ENCODE data around the gene APELA. TPM values are rescaled to one million over a fixed set of nuclear protein-coding genes. Genes with fewer than 3 reads are reported as not detected.

Gene APELA
- total and polyA plus RNA-seq, 3 donors from 2014 or later = not detected

GRCh38 chr4:164937576-164938270 is 60.7 kb downstream of the APELA start:
- intact Hi-C loops (cut with DNase I; ENCODE audit: low total_unique reads) = no loop called here
- Histone ChIP-seq H3K4me3 (no peak overlapping the region), H3K36me3 (ENCODE audit: low read depth, missing control alignments) (no peaks in the 10 kb centered on the region), H3K27me3 (no peaks in the 10 kb centered on the region), H3K4me1 (no peaks in the 10 kb centered on the region), H3K9me3 (no peaks in the 10 kb centered on the region), H3K27ac (no peak overlapping the region)
- peak; percentile 81 for DNase-seq
- no peak for TF ChIP-seq CTCF (IDR thresholded peaks at IDR 0.05)
- TF ChIP-seq POLR2A (IDR thresholded peaks at IDR 0.05) = no peak

- no peaks in the 10 kb centered on the region for H3K36me3 ChIP-seq (ENCODE audit: low read depth, missing control alignments)
- H3K27me3 ChIP-seq = no peaks in the 10 kb centered on the region
- H3K4me3 ChIP-seq = no peak overlapping the region
- intact Hi-C loops (cut with DNase I; ENCODE audit: low total_unique reads) = no loop called here
- no peaks in the 10 kb centered on the region for H3K4me1 ChIP-seq
- no peak for TF ChIP-seq POLR2A (IDR thresholded peaks at IDR 0.05)
- TF ChIP-seq CTCF (IDR thresholded peaks at IDR 0.05) = no peak
- H3K9me3 ChIP-seq = no peaks in the 10 kb centered on the region
- WGBS, 2 donors = 83 to 89% methylated on average over 9 of the region's 9 CpGs
- no peak for DNase-seq
- no peak overlapping the region for H3K27ac ChIP-seq
Measured at GRCh38 chr4:164943192-164943591, 66.2 kb downstream of the APELA start.

GRCh38 chr4:164945146-164945545 is 68.2 kb downstream of the APELA start:
- Histone ChIP-seq H3K27me3 (no peaks in the 10 kb centered on the region), H3K9me3 (no peaks in the 10 kb centered on the region), H3K27ac (no peak overlapping the region), H3K4me1 (no peaks in the 10 kb centered on the region), H3K36me3 (ENCODE audit: low read depth, missing control alignments) (no peaks in the 10 kb centered on the region), H3K4me3 (no peak overlapping the region)
- 25 to 34% methylated on average over 5 of the region's 5 CpGs for WGBS, 2 donors
- TF ChIP-seq CTCF (IDR thresholded peaks at IDR 0.05) = no peak
- no peak for TF ChIP-seq POLR2A (IDR thresholded peaks at IDR 0.05)
- intact Hi-C loops (cut with DNase I; ENCODE audit: low total_unique reads) = no loop called here
- DNase-seq = no peak

- Histone ChIP-seq H3K27me3 (no peaks in the 10 kb centered on the region), H3K36me3 (ENCODE audit: low read depth, missing control alignments) (no peaks in the 10 kb centered on the region), H3K4me3 (no peak overlapping the region), H3K27ac (no peak overlapping the region), H3K9me3 (no peaks in the 10 kb centered on the region), H3K4me1 (no peaks in the 10 kb centered on the region)
- 93% methylated on average over 5 of the region's 5 CpGs for WGBS, 2 donors
- no peak for DNase-seq
- intact Hi-C loops (cut with DNase I; ENCODE audit: low total_unique reads) = no loop called here
- no peak for TF ChIP-seq CTCF (IDR thresholded peaks at IDR 0.05)
- TF ChIP-seq POLR2A (IDR thresholded peaks at IDR 0.05) = no peak
Measured at GRCh38 chr4:164946810-164947209, 69.8 kb downstream of the APELA start.

Other genes with a start within 250 kb of the APELA start
- gene SMIM31, start 123.0 kb upstream of the APELA start, total RNA-seq = not detected
- not detected for gene SMIM31, start 123.0 kb upstream of the APELA start, polyA plus RNA-seq (ENCODE audit: insufficient read depth, low read depth, low replicate concordance)
- gene TRIM61, start 100.5 kb downstream of the APELA start, total RNA-seq = 1 to 10 TPM; 4.5 to 4.9 TPM
- 12.9 TPM for gene TRIM61, start 100.5 kb downstream of the APELA start, polyA plus RNA-seq (ENCODE audit: insufficient read depth, low read depth, low replicate concordance)
- gene TRIM60, start 154.8 kb downstream of the APELA start, total RNA-seq = 1 to 10 TPM in 1 of 2 donors, under 1 TPM in 1; 0.79 to 1.1 TPM
- gene TRIM60, start 154.8 kb downstream of the APELA start, polyA plus RNA-seq (ENCODE audit: insufficient read depth, low read depth, low replicate concordance) = 3.9 TPM
- under 1 TPM; 0.24 to 0.81 TPM for gene TRIM75, start 176.7 kb downstream of the APELA start, total RNA-seq
- 0.28 TPM for gene TRIM75, start 176.7 kb downstream of the APELA start, polyA plus RNA-seq (ENCODE audit: insufficient read depth, low read depth, low replicate concordance)
- 10 to 100 TPM; 16.8 to 21.7 TPM for gene TMEM192, start 235.7 kb downstream of the APELA start, total RNA-seq
- 25.3 TPM for gene TMEM192, start 235.7 kb downstream of the APELA start, polyA plus RNA-seq (ENCODE audit: insufficient read depth, low read depth, low replicate concordance)

Data from testis (tissue), 3 donors.